NCI-H146 treated with DMSO at 0.1 percent for 48 hours (cell line): ENCODE results near the gene SYNPR.

Experiments
- DNase-seq: peaks from one replicate; lab custom pipeline; 2025; ENCODE audit not compliant: unreplicated experiment; lab: John Stamatoyannopoulos, UW

SYNPR gene

GRCh38 chr3:63303238-63303637 is 25.1 kb downstream of the SYNPR start:
- no peak for DNase-seq

- no peak for DNase-seq
These were observed 26.3 kb downstream of the SYNPR start for GRCh38 chr3:63304421-63304820.

- DNase-seq: no peak
These were observed 30.0 kb downstream of the SYNPR start for GRCh38 chr3:63308072-63308471.

GRCh38 chr3:63309768-63310167 is 31.7 kb downstream of the SYNPR start:
- DNase-seq: peak; percentile 54

- no peak for DNase-seq
These were observed 45.7 kb downstream of the SYNPR start for GRCh38 chr3:63323766-63324165.

- DNase-seq: no peak
These were observed 46.5 kb downstream of the SYNPR start for GRCh38 chr3:63324621-63325020.

GRCh38 chr3:63325386-63325785 is 47.3 kb downstream of the SYNPR start:
- DNase-seq: no peak

- peak; percentile 18 for DNase-seq
These were observed 50.3 kb downstream of the SYNPR start for GRCh38 chr3:63328365-63328764.

GRCh38 chr3:63331520-63331919 is 53.4 kb downstream of the SYNPR start:
- no peak for DNase-seq

GRCh38 chr3:63333815-63334214 is 55.7 kb downstream of the SYNPR start:
- no peak for DNase-seq

- DNase-seq: no peak
These were observed 60.2 kb downstream of the SYNPR start for GRCh38 chr3:63338351-63338750.

- DNase-seq: peak; percentile 90
These were observed 65.6 kb downstream of the SYNPR start for GRCh38 chr3:63343674-63344073.

- DNase-seq: peak; percentile 17
These were observed 66.6 kb downstream of the SYNPR start for GRCh38 chr3:63344661-63345060.

- peak; percentile 19 for DNase-seq
These were observed 71.8 kb downstream of the SYNPR start for GRCh38 chr3:63349583-63350573.

- peak; percentile 6 for DNase-seq
These were observed 73.3 kb downstream of the SYNPR start for GRCh38 chr3:63351159-63352007.

GRCh38 chr3:63352008-63352279 is 73.8 kb downstream of the SYNPR start:
- DNase-seq: no peak

- no peak for DNase-seq
These were observed 75.3 kb downstream of the SYNPR start for GRCh38 chr3:63353383-63353782.

GRCh38 chr3:63354160-63354559 is 76.1 kb downstream of the SYNPR start:
- DNase-seq: no peak

GRCh38 chr3:63355809-63356208 is 77.7 kb downstream of the SYNPR start:
- no peak for DNase-seq

GRCh38 chr3:63364495-63364894 is 86.4 kb downstream of the SYNPR start:
- no peak for DNase-seq

- DNase-seq: peak; percentile 3
These were observed 86.8 kb downstream of the SYNPR start for GRCh38 chr3:63364910-63365309.

GRCh38 chr3:63365671-63366070 is 87.6 kb downstream of the SYNPR start:
- no peak for DNase-seq
